ENCODE data around the gene TREM1. TPM values are rescaled to one million over a fixed set of nuclear protein-coding genes. Genes with fewer than 3 reads are reported as not detected.
"Not testable (repeated sequence)": the region's sequence is repeated elsewhere in the genome, so short reads cannot be mapped to it uniquely, and the experiment has no call there.

The TREM1 gene
- total RNA-seq, 1 donor from 2014 or later: 0.25 TPM

GRCh38 chr6:41262401-41262800, 24.1 kb downstream of the TREM1 start:
- no peak for ATAC-seq
- no peak for DNase-seq (ENCODE audit: low spot score)

- DNase-seq (ENCODE audit: low spot score) (peak; percentile 28), ATAC-seq (no peak)
Observed at GRCh38 chr6:41258196-41258493, 28.3 kb downstream of the TREM1 start.

- DNase-seq (ENCODE audit: low spot score) (peak; percentile 19), ATAC-seq (no peak)
Observed at GRCh38 chr6:41257369-41258195, 28.9 kb downstream of the TREM1 start.

GRCh38 chr6:41256383-41256782, 30.1 kb downstream of the TREM1 start:
- ATAC-seq (no peak), DNase-seq (ENCODE audit: low spot score) (no peak)

- ATAC-seq: no peak
- DNase-seq (ENCODE audit: low spot score): peak; percentile 38
Observed at GRCh38 chr6:41255638-41256246, 30.7 kb downstream of the TREM1 start.

- ATAC-seq (no peak), DNase-seq (ENCODE audit: low spot score) (peak; percentile 8)
Observed at GRCh38 chr6:41255110-41255509, 31.4 kb downstream of the TREM1 start.

GRCh38 chr6:41252401-41253169, 33.9 kb downstream of the TREM1 start:
- peak; percentile 22 for DNase-seq (ENCODE audit: low spot score)
- ATAC-seq: no peak

GRCh38 chr6:41247882-41248705, 38.4 kb downstream of the TREM1 start:
- DNase-seq (ENCODE audit: low spot score): peak; percentile 31
- no peak for ATAC-seq

GRCh38 chr6:41247288-41247865, 39.1 kb downstream of the TREM1 start:
- ATAC-seq (no peak), DNase-seq (ENCODE audit: low spot score) (peak; percentile 37)

GRCh38 chr6:41246529-41246928, 40.0 kb downstream of the TREM1 start:
- not testable (repeated sequence) for ATAC-seq; DNase-seq (ENCODE audit: low spot score)

GRCh38 chr6:41239467-41240159, 46.9 kb downstream of the TREM1 start:
- ATAC-seq (no peak), DNase-seq (ENCODE audit: low spot score) (peak; percentile 23)

GRCh38 chr6:41237128-41237527, 49.4 kb downstream of the TREM1 start:
- DNase-seq (ENCODE audit: low spot score) (no peak), ATAC-seq (no peak)

- ATAC-seq (no peak), DNase-seq (ENCODE audit: low spot score) (no peak)
Observed at GRCh38 chr6:41236276-41236675, 50.2 kb downstream of the TREM1 start.

GRCh38 chr6:41232667-41233066, 53.8 kb downstream of the TREM1 start:
- no peak for DNase-seq (ENCODE audit: low spot score)
- ATAC-seq: no peak

GRCh38 chr6:41231246-41231645, 55.2 kb downstream of the TREM1 start:
- ATAC-seq: no peak
- DNase-seq (ENCODE audit: low spot score): no peak

- DNase-seq (ENCODE audit: low spot score) (no peak), ATAC-seq (no peak)
Observed at GRCh38 chr6:41229721-41230120, 56.8 kb downstream of the TREM1 start.

- ATAC-seq (no peak), DNase-seq (ENCODE audit: low spot score) (no peak)
Observed at GRCh38 chr6:41228616-41229015, 57.9 kb downstream of the TREM1 start.

GRCh38 chr6:41228096-41228495, 58.4 kb downstream of the TREM1 start, which contains the start of gene TREML4:
Gene TREML4 (plus strand): TSS chr6:41228349. CDS start chr6:41228428, 79 bp downstream.
- ATAC-seq: no peak
- no peak for DNase-seq (ENCODE audit: low spot score)

- ATAC-seq: no peak
- no peak for DNase-seq (ENCODE audit: low spot score)
Observed at GRCh38 chr6:41226752-41227151, 59.7 kb downstream of the TREM1 start.

- DNase-seq (ENCODE audit: low spot score): no peak
- no peak for ATAC-seq
Observed at GRCh38 chr6:41224800-41225199, 61.7 kb downstream of the TREM1 start.

All from left lobe of liver (tissue), 2 donors.